ENCODE results near the gene KHSRP.
A peak's percentile ranks its signal among the peaks of the same experiment; 100 is the strongest.
"Not testable (repeated sequence)": the region's sequence is repeated elsewhere in the genome, so short reads cannot be mapped to it uniquely, and the experiment has no call there.

Gene KHSRP

GRCh38 chr19:6431891-6432290 is 7.3 kb upstream of the KHSRP start:
- Histone ChIP-seq H3K4me3 (ENCODE audit: severe bottlenecking) (no peak overlapping the region), H3K36me3 (ENCODE audit: low read depth) (no peaks in the 10 kb centered on the region), H3K27me3 (ENCODE audit: insufficient read depth, poor library complexity, severe bottlenecking) (no peaks in the 10 kb centered on the region), H3K9me3 (ENCODE audit: severe bottlenecking) (no peaks in the 10 kb centered on the region), H3K27ac (ENCODE audit: poor library complexity, severe bottlenecking) (no peak overlapping the region), H3K4me1 (ENCODE audit: insufficient read depth, poor library complexity, severe bottlenecking) (no peaks in the 10 kb centered on the region)
- ATAC-seq (ENCODE audit: low read depth) (no peak), DNase-seq (ENCODE audit: low spot score) (no peak)
- no peak for TF ChIP-seq CTCF (IDR thresholded peaks at IDR 0.05; ENCODE audit: poor library complexity, severe bottlenecking)

GRCh38 chr19:6429419-6430221 is 5.0 kb upstream of the KHSRP start:
- ATAC-seq (ENCODE audit: low read depth) (no peak), DNase-seq (ENCODE audit: low spot score) (no peak)
- no peak overlapping the region for H3K4me3 ChIP-seq (ENCODE audit: severe bottlenecking)
- no peaks in the 10 kb centered on the region for H3K36me3 ChIP-seq (ENCODE audit: low read depth)
- TF ChIP-seq CTCF (IDR thresholded peaks at IDR 0.05; ENCODE audit: poor library complexity, severe bottlenecking) = no peak
- no peak overlapping the region for H3K27ac ChIP-seq (ENCODE audit: poor library complexity, severe bottlenecking)
- peaks cover 5% of the 10 kb centered on the region for H3K4me1 ChIP-seq (ENCODE audit: insufficient read depth, poor library complexity, severe bottlenecking)
- no peaks in the 10 kb centered on the region for H3K27me3 ChIP-seq (ENCODE audit: insufficient read depth, poor library complexity, severe bottlenecking)
- H3K9me3 ChIP-seq (ENCODE audit: severe bottlenecking) = no peaks in the 10 kb centered on the region

GRCh38 chr19:6428692-6429418 is 4.2 kb upstream of the KHSRP start:
- H3K27me3 ChIP-seq (ENCODE audit: insufficient read depth, poor library complexity, severe bottlenecking); H3K9me3 ChIP-seq (ENCODE audit: severe bottlenecking); H3K4me1 ChIP-seq (ENCODE audit: insufficient read depth, poor library complexity, severe bottlenecking); H3K27ac ChIP-seq (ENCODE audit: poor library complexity, severe bottlenecking); DNase-seq (ENCODE audit: low spot score); ATAC-seq (ENCODE audit: low read depth); H3K4me3 ChIP-seq (ENCODE audit: severe bottlenecking); H3K36me3 ChIP-seq (ENCODE audit: low read depth): not testable (repeated sequence)

GRCh38 chr19:6427131-6427530 is 2.5 kb upstream of the KHSRP start:
- Histone ChIP-seq H3K9me3 (ENCODE audit: severe bottlenecking) (no peaks in the 10 kb centered on the region), H3K36me3 (ENCODE audit: low read depth) (peaks cover 15% of the 10 kb centered on the region), H3K4me3 (ENCODE audit: severe bottlenecking) (no peak overlapping the region), H3K4me1 (ENCODE audit: insufficient read depth, poor library complexity, severe bottlenecking) (peaks cover 5% of the 10 kb centered on the region), H3K27ac (ENCODE audit: poor library complexity, severe bottlenecking) (no peak overlapping the region), H3K27me3 (ENCODE audit: insufficient read depth, poor library complexity, severe bottlenecking) (no peaks in the 10 kb centered on the region)
- no peak for ATAC-seq (ENCODE audit: low read depth)
- TF ChIP-seq CTCF (IDR thresholded peaks at IDR 0.05; ENCODE audit: poor library complexity, severe bottlenecking) = no peak
- DNase-seq (ENCODE audit: low spot score) = no peak

DNA sequence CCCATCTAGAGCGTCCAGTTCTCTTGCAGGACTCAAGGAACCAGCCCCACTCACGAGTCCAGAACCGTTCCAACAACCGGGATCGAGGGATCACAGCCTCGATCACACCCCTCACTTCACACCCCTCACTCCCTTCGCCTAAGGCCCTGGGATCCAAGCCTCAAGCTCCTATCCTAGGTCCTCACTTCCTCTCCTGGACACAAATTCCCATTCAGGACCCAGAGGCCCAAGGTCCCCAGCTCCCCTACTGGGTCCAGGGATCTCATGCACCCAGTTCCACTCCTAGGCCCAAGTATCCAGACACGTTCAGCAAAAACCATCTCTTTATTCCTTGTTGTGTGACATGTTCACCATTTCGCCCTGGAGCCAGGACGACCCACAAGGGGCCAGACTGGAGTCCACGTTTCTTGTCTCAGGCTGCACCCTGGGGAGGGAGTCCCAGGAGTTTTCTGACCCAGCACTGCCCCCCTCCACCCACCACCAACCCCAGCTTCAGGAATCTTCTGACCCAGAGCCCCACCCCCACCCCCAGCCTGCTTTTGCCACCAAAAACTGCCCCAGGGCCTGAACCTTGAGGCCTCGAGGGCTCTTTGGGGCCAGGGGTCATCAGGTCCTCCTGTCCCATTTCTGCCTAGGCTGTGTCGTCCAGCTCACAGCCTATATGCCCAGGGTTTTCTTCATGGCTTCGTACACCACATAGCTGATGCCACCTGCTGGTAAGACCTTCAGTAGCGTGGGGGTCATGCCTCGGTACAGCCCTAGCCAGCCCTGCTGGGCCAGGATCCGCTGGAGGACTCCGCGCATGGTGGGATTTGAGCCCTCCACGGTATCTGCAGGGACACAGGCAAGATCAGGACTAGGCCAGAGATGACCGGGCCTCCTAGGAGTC is 1.4 kb upstream of the KHSRP start:
- H3K36me3 ChIP-seq (ENCODE audit: low read depth) = peaks cover 24% of the 10 kb centered on the region
- no peak for DNase-seq (ENCODE audit: low spot score)
- TF ChIP-seq CTCF (IDR thresholded peaks at IDR 0.05; ENCODE audit: poor library complexity, severe bottlenecking) = no peak
- H3K27ac ChIP-seq (ENCODE audit: poor library complexity, severe bottlenecking) = peak overlapping the region; percentile 42
- no peak for ATAC-seq (ENCODE audit: low read depth)
- H3K4me3 ChIP-seq (ENCODE audit: severe bottlenecking) = peak overlapping the region; percentile 15
- H3K9me3 ChIP-seq (ENCODE audit: severe bottlenecking) = no peaks in the 10 kb centered on the region
- H3K27me3 ChIP-seq (ENCODE audit: insufficient read depth, poor library complexity, severe bottlenecking) = no peaks in the 10 kb centered on the region
- peaks cover 5% of the 10 kb centered on the region for H3K4me1 ChIP-seq (ENCODE audit: insufficient read depth, poor library complexity, severe bottlenecking)

All from RWPE2 (cell line).